GM19025 (cell line): ENCODE data around the gene GRID2.

Experiments used
- ATAC-seq: cut with Tn5 transposase; IDR thresholded peaks from one replicate; pipeline ENCODE4 v1.9.1; 2021; ENCODE audit warnings: mild to moderate bottlenecking, low read depth, moderate library complexity; ENCODE audit not compliant: unreplicated experiment

The GRID2 gene

GRCh38 chr4:93169966-93170365 lies 866.2 kb downstream of the GRID2 start:
- ATAC-seq, result no peak

- no peak for ATAC-seq
Observed at GRCh38 chr4:93174598-93174997, 870.8 kb downstream of the GRID2 start.

- ATAC-seq, result no peak
Observed at GRCh38 chr4:93178279-93178678, 874.5 kb downstream of the GRID2 start.

GRCh38 chr4:93179044-93179443 lies 875.3 kb downstream of the GRID2 start:
- ATAC-seq, result no peak

- no peak for ATAC-seq
Observed at GRCh38 chr4:93182722-93183121, 879.0 kb downstream of the GRID2 start.

- no peak for ATAC-seq
Observed at GRCh38 chr4:93183576-93183975, 879.8 kb downstream of the GRID2 start.

GRCh38 chr4:93184053-93184452 lies 880.3 kb downstream of the GRID2 start:
- no peak for ATAC-seq

- ATAC-seq, result no peak
Observed at GRCh38 chr4:93186846-93187245, 883.1 kb downstream of the GRID2 start.

GRCh38 chr4:93187466-93187865 lies 883.7 kb downstream of the GRID2 start:
- no peak for ATAC-seq

- no peak for ATAC-seq
Observed at GRCh38 chr4:93187892-93188291, 884.1 kb downstream of the GRID2 start.

- no peak for ATAC-seq
Observed at GRCh38 chr4:93199492-93199891, 895.7 kb downstream of the GRID2 start.

GRCh38 chr4:93201471-93202096 lies 897.8 kb downstream of the GRID2 start:
- ATAC-seq, result no peak

- no peak for ATAC-seq
Observed at GRCh38 chr4:93203708-93204107, 899.9 kb downstream of the GRID2 start.

- ATAC-seq, result no peak
Observed at GRCh38 chr4:93212250-93212649, 908.5 kb downstream of the GRID2 start.

GRCh38 chr4:93216646-93217045 lies 912.9 kb downstream of the GRID2 start:
- no peak for ATAC-seq

GRCh38 chr4:93217431-93217830 lies 913.7 kb downstream of the GRID2 start:
- no peak for ATAC-seq

GRCh38 chr4:93221771-93222170 lies 918.0 kb downstream of the GRID2 start:
- ATAC-seq, result no peak

GRCh38 chr4:93228021-93228420 lies 924.3 kb downstream of the GRID2 start:
- no peak for ATAC-seq

GRCh38 chr4:93232883-93233282 lies 929.1 kb downstream of the GRID2 start:
- no peak for ATAC-seq

GRCh38 chr4:93237521-93237920 lies 933.8 kb downstream of the GRID2 start:
- ATAC-seq, result no peak

GRCh38 chr4:93243262-93243661 lies 939.5 kb downstream of the GRID2 start:
- no peak for ATAC-seq

- ATAC-seq, result no peak
Observed at GRCh38 chr4:93261207-93261606, 957.4 kb downstream of the GRID2 start.

GRCh38 chr4:93263166-93263565 lies 959.4 kb downstream of the GRID2 start:
- no peak for ATAC-seq
